Endothelial cell of umbilical vein (primary cell): ENCODE results near the gene GALK2.
"Not testable (repeated sequence)": the region's sequence is repeated elsewhere in the genome, so short reads cannot be mapped to it uniquely, and the experiment has no call there.

Source experiments
- POLR2A ChIP-seq: IDR thresholded peaks from 2 replicates; pipeline ENCODE4 v1.6.1; 2012; ENCODE audit warnings: low read depth, mild to moderate bottlenecking, control low read depth, low read length
- POLR2AphosphoS5 ChIP-seq: IDR thresholded peaks from 2 replicates; pipeline ENCODE4 v1.6.1; 2012; ENCODE audit warnings: low read depth, mild to moderate bottlenecking, control low read depth, low read length, moderate library complexity; ENCODE audit not compliant: insufficient read depth

- not testable (repeated sequence) for TF ChIP-seq POLR2A, POLR2AphosphoS5
These were observed 5.7 kb downstream of the GALK2 start for GRCh38 chr15:49175582-49176397.
